Activated CD4-positive, alpha-beta T cell treated with anti-CD3 and anti-CD28 coated beads for 36 hours (primary cell): Measurements from ENCODE around the gene PRSS8. TPM values are rescaled to one million over a fixed set of nuclear protein-coding genes. Genes with fewer than 3 reads are reported as not detected.
"Not testable (repeated sequence)": the region's sequence is repeated elsewhere in the genome, so short reads cannot be mapped to it uniquely, and the experiment has no call there.

Experiments used
- ATAC-seq: fragments of 200-7000 bp; cut with Tn5 transposase; one replicate; pipeline ENCODE4 v1.10.0; 2021; ENCODE audit warnings: mild to moderate bottlenecking, moderate library complexity
- CTCF ChIA-PET: fragments of 350-600 bp; sonication (Branson Sonifier 250); formaldehyde crosslinking; loops from one replicate; lab custom pipeline; 2021; ENCODE audit warnings: antibody characterized with exemption; lab: Charles Lee
- POLR2A ChIA-PET: fragments of 350-600 bp; sonication (Branson Sonifier 250); formaldehyde crosslinking; loops from one replicate; lab custom pipeline; 2021; ENCODE audit warnings: antibody characterized with exemption, inconsistent platforms; lab: Charles Lee
- DNase-seq: peaks from one replicate; pipeline ENCODE4 v3.0.0-alpha.2; 2020
- H3K27ac Mint-ChIP-seq: one replicate; pipeline ENCODE4 v1.8.0; 2021; ENCODE audit warnings: mixed read lengths
- H3K27me3 Mint-ChIP-seq: one replicate; pipeline ENCODE4 v1.8.0; 2021; ENCODE audit warnings: mixed read lengths
- H3K36me3 Mint-ChIP-seq: one replicate; pipeline ENCODE4 v1.8.0; 2021; ENCODE audit warnings: low read depth, mixed read lengths
- H3K4me1 Mint-ChIP-seq: one replicate; pipeline ENCODE4 v1.8.0; 2021; ENCODE audit warnings: mixed read lengths
- H3K4me3 Mint-ChIP-seq: one replicate; pipeline ENCODE4 v1.8.0; 2021; ENCODE audit warnings: mild to moderate bottlenecking, moderate library complexity, mixed read lengths
- H3K9me3 Mint-ChIP-seq: one replicate; pipeline ENCODE4 v1.8.0; 2021; ENCODE audit warnings: low read depth, mixed read lengths
- intact Hi-C, 2 experiments: fragments of 100-400 bp; cut with DNase I in 1 of 2; cut with micrococcal nuclease in 1 of 2; formaldehyde crosslinking; loops; one replicate each; pipeline versions ENCODE4 v1.14.2 to v1.15.1; 2022 to 2024; cut with DNase I, micrococcal nuclease
- total RNA-seq, 2 experiments: library from RNA; stranded (reverse); gene quantifications; one replicate each; pipeline ENCODE4 v1.2.3, GENCODE V29; 2021

The PRSS8 gene
- not detected for total RNA-seq

DNA sequence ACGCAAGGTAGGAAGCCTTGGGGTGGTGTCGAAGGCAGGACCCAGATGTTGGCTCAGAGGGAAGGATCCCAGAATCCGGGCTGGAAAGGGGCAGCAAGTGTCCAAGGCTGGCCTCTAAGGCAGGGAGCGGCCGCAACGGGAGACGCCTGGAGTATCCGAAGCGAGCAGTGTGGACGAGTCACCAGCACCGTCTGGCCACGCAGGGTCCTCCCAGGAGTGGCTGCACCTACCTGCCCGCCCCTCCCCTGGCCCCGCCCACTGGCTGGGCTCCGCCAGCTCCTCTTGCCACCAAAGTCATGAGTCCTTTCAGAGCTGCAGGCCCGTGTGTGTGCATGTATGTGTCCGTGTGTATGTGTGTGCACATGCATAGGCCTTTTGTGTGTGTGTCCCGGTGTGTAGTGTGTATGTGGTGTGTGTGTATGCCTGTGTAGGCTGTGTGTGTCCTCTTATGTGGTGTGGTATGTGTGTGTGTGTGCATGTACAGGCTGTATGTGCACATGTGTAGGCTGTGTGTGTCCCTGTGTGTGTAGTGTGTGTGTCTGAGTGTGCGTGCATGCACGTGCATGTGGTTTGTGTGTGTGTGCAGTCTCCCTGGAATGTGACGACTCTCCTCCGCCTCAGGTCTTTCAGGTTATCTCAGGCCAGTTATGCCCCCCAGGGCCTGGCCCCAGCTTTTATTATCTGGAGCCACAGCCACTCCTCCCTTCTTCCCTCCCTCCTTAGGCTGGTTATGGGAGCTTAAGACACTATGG, at the start of gene PRSS8:
PRSS8 (minus strand) TSS at position 193 of the 752 bp plus-strand sequence. CDS start 229 bp downstream, outside the sequence.
- Mint-ChIP-seq H3K9me3 (no peaks in the 10 kb centered on the region), H3K36me3 (peaks cover 9% of the 10 kb centered on the region), H3K27ac (no peak within 1 kb of the TSS), H3K27me3 (no peaks in the 10 kb centered on the region), H3K4me3 (no peak within 1 kb of the TSS), H3K4me1 (no peaks in the 10 kb centered on the region)
- POLR2A ChIA-PET = no interaction called here
- CTCF ChIA-PET = no interaction called here
- ATAC-seq (peak; percentile 15), DNase-seq (peak; percentile 27)
- intact Hi-C loops = no loop called here

DNA sequence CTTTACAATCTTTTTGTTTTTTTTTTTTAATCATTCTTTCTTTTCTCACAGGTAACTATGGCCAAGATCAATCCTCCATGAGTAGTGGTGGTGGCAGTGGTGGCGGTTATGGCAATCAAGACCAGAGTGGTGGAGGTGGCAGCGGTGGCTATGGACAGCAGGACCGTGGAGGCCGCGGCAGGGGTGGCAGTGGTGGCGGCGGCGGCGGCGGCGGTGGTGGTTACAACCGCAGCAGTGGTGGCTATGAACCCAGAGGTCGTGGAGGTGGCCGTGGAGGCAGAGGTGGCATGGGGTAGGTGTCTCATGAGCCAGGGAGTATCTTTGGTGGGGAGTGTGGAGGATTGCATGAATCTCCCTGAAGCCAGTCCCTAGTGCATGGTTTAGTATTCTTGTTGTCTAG, 49.4 kb upstream of the PRSS8 start:
- peaks cover 77% of the 10 kb centered on the region for H3K4me1 Mint-ChIP-seq
- ChIA-PET POLR2A (interaction anchor here (1.1 to 1.6 kb wide), 3 partner anchors 8 to 11 kb away, joined by 4 read pairs; no protein-coding TSS in a partner anchor), CTCF (no interaction called here)
- no peak for ATAC-seq
- intact Hi-C loops = loop anchor here in 1 of 2 experiments (5.0 to 10.0 kb wide), 2 partner anchors 527 to 810 kb away; partner anchors contain the start of genes MYL11 and TBC1D10B
- H3K27ac Mint-ChIP-seq = peak overlapping the region; percentile 73
- peaks cover 96% of the 10 kb centered on the region for H3K36me3 Mint-ChIP-seq
- H3K9me3 Mint-ChIP-seq = no peaks in the 10 kb centered on the region
- H3K4me3 Mint-ChIP-seq = peak overlapping the region; percentile 41
- no peaks in the 10 kb centered on the region for H3K27me3 Mint-ChIP-seq
- no peak for DNase-seq

DNA sequence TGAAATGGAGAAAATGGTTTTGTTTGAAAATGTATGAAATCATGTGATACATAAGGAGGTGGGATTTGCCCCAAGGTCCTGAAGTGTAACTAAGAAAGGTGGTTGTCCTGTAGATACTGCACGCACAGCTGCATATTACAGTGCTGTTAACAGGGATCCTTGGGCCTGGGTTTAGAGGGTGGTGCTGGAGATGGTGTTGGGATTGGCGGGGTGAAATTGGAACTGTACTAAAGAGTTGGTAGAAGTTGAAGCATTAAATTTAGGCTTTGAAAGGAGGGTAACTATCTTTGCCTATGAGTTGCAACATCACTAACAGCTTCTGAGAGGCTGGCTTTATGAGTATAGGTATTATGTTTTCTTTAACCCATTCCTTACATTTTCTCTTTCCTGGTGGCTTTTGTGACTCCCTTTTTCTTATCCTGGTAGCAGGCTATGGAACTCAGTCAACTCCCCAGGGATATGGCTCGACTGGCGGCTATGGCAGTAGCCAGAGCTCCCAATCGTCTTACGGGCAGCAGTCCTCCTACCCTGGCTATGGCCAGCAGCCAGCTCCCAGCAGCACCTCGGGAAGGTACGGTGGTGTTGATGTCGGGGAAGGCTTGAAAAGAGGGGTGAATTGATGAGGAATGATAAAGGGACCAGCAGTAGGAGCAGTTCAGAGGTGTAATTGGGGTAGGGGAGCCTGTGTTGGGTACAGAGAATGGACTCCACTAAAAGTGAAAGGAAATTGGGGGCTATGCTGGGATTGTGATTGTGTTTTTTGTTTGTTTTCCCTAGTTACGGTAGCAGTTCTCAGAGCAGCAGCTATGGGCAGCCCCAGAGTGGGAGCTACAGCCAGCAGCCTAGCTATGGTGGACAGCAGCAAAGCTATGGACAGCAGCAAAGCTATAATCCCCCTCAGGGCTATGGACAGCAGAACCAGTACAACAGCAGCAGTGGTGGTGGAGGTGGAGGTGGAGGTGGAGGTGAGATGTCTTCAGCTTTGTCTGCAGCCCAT, 48.2 kb upstream of the PRSS8 start:
- DNase-seq (no peak), ATAC-seq (no peak)
- Mint-ChIP-seq H3K9me3 (no peaks in the 10 kb centered on the region), H3K4me1 (peaks cover 69% of the 10 kb centered on the region), H3K27me3 (no peaks in the 10 kb centered on the region), H3K27ac (peak overlapping the region; percentile 82), H3K4me3 (peak overlapping the region; percentile 95), H3K36me3 (peaks cover 84% of the 10 kb centered on the region)
- ChIA-PET POLR2A (interaction anchor here (1.0 to 2.9 kb wide), 6 partner anchors 9 to 110 kb away, joined by 4 to 16 read pairs (median 4); partner anchors contain the start of genes ZNF646 and ZNF668), CTCF (interaction anchor here (0.6 to 1.1 kb wide), 3 partner anchors 200 to 259 kb away, joined by 3 to 4 read pairs (median 3); partner anchors contain the start of gene ZNF843)
- intact Hi-C loops = loop anchor here (2.0 to 10.0 kb wide), 3 partner anchors 13 to 809 kb away; partner anchors contain the start of genes MYL11 (in 1 of the 2) and TBC1D10B (in 1 of the 2)

DNA sequence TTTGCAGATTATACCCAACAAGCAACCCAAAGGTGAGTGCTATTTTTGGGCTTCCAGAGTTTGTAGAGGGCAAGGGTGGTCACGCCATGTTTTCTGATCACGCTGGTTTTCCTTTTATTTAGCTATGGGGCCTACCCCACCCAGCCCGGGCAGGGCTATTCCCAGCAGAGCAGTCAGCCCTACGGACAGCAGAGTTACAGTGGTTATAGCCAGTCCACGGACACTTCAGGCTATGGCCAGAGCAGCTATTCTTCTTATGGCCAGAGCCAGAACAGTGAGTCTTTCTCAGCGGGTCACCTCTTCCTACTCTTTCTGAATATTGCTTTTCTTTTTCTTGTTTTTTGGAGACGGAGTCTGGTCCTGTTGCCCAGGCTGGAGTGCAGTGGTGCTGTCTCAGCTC, 46.9 kb upstream of the PRSS8 start:
- intact Hi-C loops = loop anchor here (2.0 to 10.0 kb wide), 3 partner anchors 14 to 808 kb away; partner anchors contain the start of genes MYL11 (in 1 of the 2) and TBC1D10B (in 1 of the 2)
- no peaks in the 10 kb centered on the region for H3K9me3 Mint-ChIP-seq
- ChIA-PET POLR2A (interaction anchor here (0.7 to 2.9 kb wide), 8 partner anchors 9 to 235 kb away, joined by 3 to 16 read pairs (median 4); partner anchors contain the start of gene KAT8), CTCF (interaction anchor here (1.1 kb wide), 2 partner anchors 41 to 260 kb away, joined by 3 to 4 read pairs; partner anchors contain the start of gene ZNF843)
- H3K36me3 Mint-ChIP-seq = peaks cover 71% of the 10 kb centered on the region
- H3K27me3 Mint-ChIP-seq = no peaks in the 10 kb centered on the region
- H3K27ac Mint-ChIP-seq = peak overlapping the region; percentile 78
- ATAC-seq (no peak), DNase-seq (no peak)
- peaks cover 68% of the 10 kb centered on the region for H3K4me1 Mint-ChIP-seq
- H3K4me3 Mint-ChIP-seq = peak overlapping the region; percentile 95

GRCh38 chr16:31181102-31181830, 45.7 kb upstream of the PRSS8 start:
- ChIA-PET CTCF (no interaction called here), POLR2A (interaction anchor here (0.5 to 2.9 kb wide), 13 partner anchors 8 to 696 kb away, joined by 3 to 38 read pairs (median 6); partner anchors contain the start of genes ARMC5, KAT8, ZNF646 and ZNF668)
- H3K27me3 Mint-ChIP-seq = no peaks in the 10 kb centered on the region
- no peak for ATAC-seq
- no peaks in the 10 kb centered on the region for H3K9me3 Mint-ChIP-seq
- peaks cover 64% of the 10 kb centered on the region for H3K4me1 Mint-ChIP-seq
- intact Hi-C loops = loop anchor here in 1 of 2 experiments (2.0 to 10.0 kb wide), 3 partner anchors 72 to 806 kb away; partner anchors contain the start of genes BCKDK, MYL11 and TBC1D10B
- DNase-seq = peak; percentile 58
- H3K4me3 Mint-ChIP-seq = peak overlapping the region; percentile 95
- peaks cover 60% of the 10 kb centered on the region for H3K36me3 Mint-ChIP-seq
- H3K27ac Mint-ChIP-seq = peak overlapping the region; percentile 99

DNA sequence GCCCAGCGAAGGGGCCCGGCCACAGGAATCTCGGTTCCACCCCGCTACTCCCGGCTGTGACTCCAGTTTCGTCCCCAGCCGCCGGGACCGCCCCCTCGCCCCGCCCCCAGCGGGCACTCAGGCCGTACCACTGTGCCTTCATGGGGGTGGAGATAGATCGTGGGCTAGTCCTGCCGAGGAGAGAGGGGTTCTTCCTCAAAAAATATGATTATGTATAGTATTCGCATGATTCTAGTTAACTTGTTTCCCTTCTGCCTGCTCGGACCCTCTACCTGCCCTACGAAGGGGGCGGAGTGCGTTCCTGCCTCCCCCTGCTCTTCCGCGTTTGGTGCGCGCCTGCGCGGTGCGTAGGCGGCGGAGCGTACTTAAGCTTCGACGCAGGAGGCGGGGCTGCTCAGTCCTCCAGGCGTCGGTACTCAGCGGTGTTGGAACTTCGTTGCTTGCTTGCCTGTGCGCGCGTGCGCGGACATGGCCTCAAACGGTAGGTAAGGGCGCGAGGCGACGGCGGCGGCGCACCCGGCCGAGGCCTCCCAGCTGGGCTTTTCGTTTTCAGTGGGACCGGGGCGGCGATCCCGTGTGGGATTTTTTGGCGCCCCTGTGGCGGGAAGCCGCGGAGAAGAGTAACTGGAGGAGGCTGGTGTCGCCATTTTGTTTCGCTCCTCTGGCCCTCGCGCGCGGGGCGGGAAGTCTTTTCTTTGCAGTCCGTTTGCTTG, 44.4 kb upstream of the PRSS8 start, which contains the start of gene FUS:
FUS (plus strand) TSS at position 393 of the 713 bp plus-strand sequence; CDS start at position 469, 76 bp downstream.
- intact Hi-C loops = loop anchor here (1.0 to 10.0 kb wide), 17 partner anchors 38 to 805 kb away; partner anchors contain the start of genes ARMC5 (in 2 of the 2), BCKDK (in 2 of the 2), KAT8 (in 2 of the 2) and FBRS (in 1 of the 2)
- Mint-ChIP-seq H3K27me3 (no peaks in the 10 kb centered on the region), H3K27ac (peak within 1 kb of the TSS; percentile 99), H3K9me3 (no peaks in the 10 kb centered on the region), H3K4me3 (peak within 1 kb of the TSS; percentile 95), H3K4me1 (peaks cover 51% of the 10 kb centered on the region), H3K36me3 (peaks cover 46% of the 10 kb centered on the region)
- ATAC-seq (peak; percentile 56), DNase-seq (peak; percentile 94)
- ChIA-PET POLR2A (interaction anchor here (0.6 to 2.5 kb wide), 31 partner anchors 10 to 698 kb away, joined by 3 to 38 read pairs (median 5); partner anchors contain the start of genes ARMC5, BCKDK, ITGAX and KAT8), CTCF (interaction anchor here (0.6 to 4.3 kb wide), 2 partner anchors 38 to 533 kb away, joined by 3 to 23 read pairs; a partner anchor contains a TSS)

DNA sequence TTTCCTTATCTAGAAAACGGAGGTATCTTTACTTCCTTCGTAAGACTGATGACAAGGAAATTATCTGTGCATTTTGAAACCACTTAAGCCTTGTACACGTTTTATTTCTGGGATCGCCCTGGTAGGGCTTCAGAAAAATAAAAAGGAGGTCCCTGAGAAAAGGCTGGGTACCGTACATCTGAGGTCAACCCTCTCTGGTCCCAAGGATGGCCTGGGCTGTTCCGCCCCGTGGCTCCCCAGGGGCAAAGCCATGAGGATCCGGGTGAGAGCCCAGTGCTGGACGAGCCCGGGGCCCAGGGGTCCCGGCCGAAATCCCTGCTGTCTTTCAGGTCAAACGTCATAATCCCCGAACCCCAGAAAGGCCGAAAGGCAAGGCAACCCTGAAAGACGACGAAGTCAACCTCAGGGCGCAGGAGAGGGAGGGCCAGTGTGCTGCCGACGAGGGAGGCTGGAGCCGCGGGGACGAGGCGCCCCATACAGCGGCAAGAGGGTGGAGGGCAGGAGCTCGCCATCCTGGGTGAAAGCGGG, 43.8 kb upstream of the PRSS8 start:
- no peaks in the 10 kb centered on the region for H3K9me3 Mint-ChIP-seq
- CTCF ChIA-PET = interaction anchor here (4.3 kb wide), 1 partner anchor 37 kb away, joined by 23 read pairs; no protein-coding TSS in a partner anchor

DNA sequence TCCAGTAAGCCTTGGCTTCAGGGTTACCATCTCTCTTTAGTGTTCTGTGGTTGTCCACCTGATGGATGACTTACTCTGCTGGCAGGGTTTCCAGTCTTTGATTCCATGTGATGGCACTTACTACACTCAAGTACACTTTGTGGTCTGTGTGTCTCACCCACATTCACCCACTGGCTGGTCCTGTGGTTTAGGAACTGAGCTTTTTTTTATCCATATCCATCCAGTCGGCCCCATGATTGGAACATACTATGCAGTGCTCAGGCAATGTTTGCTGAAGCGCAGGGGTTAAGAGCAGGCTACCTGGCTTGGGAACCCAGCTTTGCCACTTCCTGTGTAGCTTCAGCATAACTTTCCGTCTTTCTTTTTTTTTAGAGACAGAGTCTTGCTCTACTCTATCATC, 41.6 kb upstream of the PRSS8 start:
- peak overlapping the region; percentile 30 for H3K4me3 Mint-ChIP-seq
- intact Hi-C loops = loop anchor here (1.0 to 5.0 kb wide), 4 partner anchors 18 to 70 kb away; partner anchors contain the start of gene BCKDK (in 1 of the 2)
- H3K36me3 Mint-ChIP-seq = peaks cover 20% of the 10 kb centered on the region
- no peaks in the 10 kb centered on the region for H3K9me3 Mint-ChIP-seq
- ATAC-seq (peak; percentile 17), DNase-seq (peak; percentile 77)
- H3K4me1 Mint-ChIP-seq = peaks cover 25% of the 10 kb centered on the region
- no peaks in the 10 kb centered on the region for H3K27me3 Mint-ChIP-seq
- CTCF ChIA-PET = interaction anchor here (0.6 to 4.3 kb wide), 6 partner anchors 17 to 284 kb away, joined by 3 to 23 read pairs (median 3); no protein-coding TSS in a partner anchor
- peak overlapping the region; percentile 83 for H3K27ac Mint-ChIP-seq
- POLR2A ChIA-PET = interaction anchor here (0.7 to 1.9 kb wide), 4 partner anchors 9 to 81 kb away, joined by 3 to 15 read pairs (median 4); no protein-coding TSS in a partner anchor

More for the DNA sequence above, 43.8 kb upstream of the PRSS8 start:
- Mint-ChIP-seq H3K27me3 (no peaks in the 10 kb centered on the region), H3K4me3 (peak overlapping the region; percentile 95), H3K27ac (peak overlapping the region; percentile 99), H3K4me1 (peaks cover 46% of the 10 kb centered on the region), H3K36me3 (peaks cover 40% of the 10 kb centered on the region)
- DNase-seq (no peak), ATAC-seq (peak; percentile 4)
- intact Hi-C loops = loop anchor here (1.0 to 5.0 kb wide), 6 partner anchors 37 to 280 kb away; partner anchors contain the start of genes ARMC5 (in 1 of the 2), BCKDK (in 1 of the 2), KAT8 (in 1 of the 2) and VKORC1 (in 1 of the 2)
- POLR2A ChIA-PET = interaction anchor here (0.6 to 2.5 kb wide), 21 partner anchors 10 to 698 kb away, joined by 3 to 38 read pairs (median 5); partner anchors contain the start of genes ARMC5, BCKDK, ITGAX and KAT8

GRCh38 chr16:31170048-31170447, 34.5 kb upstream of the PRSS8 start:
- H3K27ac Mint-ChIP-seq, H3K4me1 Mint-ChIP-seq, POLR2A ChIA-PET, intact Hi-C loops, DNase-seq, H3K27me3 Mint-ChIP-seq, ATAC-seq, H3K36me3 Mint-ChIP-seq, H3K9me3 Mint-ChIP-seq, H3K4me3 Mint-ChIP-seq, CTCF ChIA-PET: not testable (repeated sequence)
